NK-92 (cell line): ENCODE results near the gene CENPX.

Experiments used
- DNase-seq: peaks from one replicate; lab custom pipeline; 2025; ENCODE audit not compliant: unreplicated experiment; lab: John Stamatoyannopoulos, UW

Gene CENPX

DNA sequence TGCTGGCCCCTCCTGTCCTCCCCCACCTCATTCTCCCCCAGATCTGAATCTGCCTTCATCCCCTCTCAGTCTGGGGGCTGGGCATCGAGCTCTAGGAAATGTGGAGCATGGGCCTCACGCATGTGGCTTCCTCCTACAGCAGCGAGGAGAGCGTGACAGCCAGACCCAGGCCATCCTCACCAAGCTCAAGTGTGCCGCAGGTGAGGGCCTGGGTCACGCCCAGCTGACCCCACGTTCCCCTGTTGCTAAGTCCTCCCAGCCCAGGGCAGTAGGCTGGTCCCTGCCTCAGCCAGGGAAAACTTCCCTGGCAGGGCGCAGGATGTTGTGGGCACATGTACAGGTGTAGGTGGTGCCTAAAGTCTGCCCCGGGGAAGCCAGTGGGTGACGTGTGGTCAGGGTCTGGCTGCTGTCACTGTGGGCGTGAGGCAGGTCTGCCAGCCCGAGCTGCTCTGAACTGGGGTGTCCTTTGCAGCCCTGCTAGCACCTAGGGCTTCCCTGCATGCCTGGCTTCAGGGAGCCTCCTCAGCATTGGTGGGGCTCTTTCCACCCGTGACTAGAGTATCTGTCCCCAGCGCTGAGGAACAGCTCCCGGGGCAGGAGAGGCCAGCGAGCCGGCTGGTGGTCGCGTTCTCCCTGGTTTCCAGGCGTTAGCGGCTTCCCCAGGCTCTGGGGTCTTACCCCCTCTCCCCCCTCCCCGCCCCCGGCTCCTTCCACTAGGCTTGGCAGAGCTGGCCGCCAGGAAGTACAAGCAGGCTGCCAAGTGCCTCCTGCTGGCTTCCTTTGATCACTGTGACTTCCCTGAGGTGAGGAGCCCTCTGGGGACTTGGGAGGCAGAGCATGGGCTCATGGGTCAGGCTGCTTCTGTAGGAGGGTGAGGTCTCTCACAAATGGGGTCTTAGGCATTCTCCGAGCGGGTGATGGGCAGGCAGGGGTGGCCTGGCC, 32.6 kb upstream of the CENPX start:
- no peak for DNase-seq

DNA sequence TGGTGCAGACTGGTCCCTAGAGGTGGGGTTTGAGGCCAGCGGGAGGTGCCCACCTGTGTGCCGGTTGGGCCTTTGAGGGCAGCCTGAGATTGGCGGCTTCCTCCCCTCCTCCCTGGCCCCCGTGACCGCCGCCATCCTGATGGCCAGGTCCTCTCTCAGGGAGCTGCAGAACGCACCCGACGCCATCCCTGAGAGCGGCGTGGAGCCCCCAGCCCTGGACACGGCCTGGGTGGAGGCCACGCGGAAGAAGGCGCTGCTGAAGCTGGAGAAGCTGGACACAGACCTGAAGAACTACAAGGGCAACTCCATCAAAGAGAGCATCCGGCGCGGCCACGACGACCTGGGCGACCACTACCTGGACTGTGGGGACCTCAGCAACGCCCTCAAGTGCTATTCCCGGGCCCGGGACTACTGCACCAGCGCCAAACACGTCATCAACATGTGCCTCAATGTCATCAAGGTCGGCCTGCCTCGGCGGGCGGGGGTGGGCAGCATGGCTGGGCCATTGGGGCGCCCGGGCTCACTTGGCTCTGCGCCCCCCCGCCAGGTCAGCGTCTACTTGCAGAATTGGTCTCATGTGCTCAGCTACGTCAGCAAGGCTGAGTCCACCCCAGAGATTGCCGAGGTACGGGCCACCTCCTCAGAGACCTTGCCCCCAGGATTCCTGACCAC, 31.8 kb upstream of the CENPX start:
- no peak for DNase-seq

DNA sequence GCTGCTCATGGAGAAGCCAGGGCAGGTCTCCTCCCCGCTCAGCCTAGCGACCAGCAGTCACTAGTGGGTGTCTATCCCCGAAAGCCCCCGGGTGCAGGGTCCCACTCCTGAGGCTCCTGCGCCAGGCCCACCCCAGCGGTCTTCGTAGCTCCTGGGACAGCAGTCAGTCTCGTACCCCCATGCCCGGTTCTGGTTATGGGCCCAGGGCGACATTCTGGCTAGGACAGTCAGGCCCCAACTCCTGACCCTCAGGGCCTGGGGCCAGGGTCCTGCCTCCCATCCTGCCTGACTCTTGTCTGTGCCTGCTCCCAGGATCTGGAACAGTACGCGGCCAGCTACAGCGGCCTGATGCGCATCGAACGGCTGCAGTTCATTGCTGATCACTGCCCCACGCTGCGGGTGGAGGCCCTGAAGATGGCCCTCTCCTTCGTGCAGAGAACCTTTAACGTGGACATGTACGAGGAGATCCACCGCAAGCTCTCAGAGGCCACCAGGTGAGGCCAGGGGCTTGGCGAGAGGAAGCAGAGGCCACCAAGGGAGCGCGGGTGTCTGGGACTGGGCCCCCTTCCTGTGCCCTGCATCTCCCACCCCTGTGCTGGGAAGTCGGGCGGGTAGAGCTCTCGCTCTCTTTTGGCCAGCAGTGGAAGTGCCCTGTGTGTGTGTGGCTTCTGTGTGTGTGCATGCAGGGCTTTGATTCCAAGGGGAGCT, 31.0 kb upstream of the CENPX start:
- no peak for DNase-seq

DNA sequence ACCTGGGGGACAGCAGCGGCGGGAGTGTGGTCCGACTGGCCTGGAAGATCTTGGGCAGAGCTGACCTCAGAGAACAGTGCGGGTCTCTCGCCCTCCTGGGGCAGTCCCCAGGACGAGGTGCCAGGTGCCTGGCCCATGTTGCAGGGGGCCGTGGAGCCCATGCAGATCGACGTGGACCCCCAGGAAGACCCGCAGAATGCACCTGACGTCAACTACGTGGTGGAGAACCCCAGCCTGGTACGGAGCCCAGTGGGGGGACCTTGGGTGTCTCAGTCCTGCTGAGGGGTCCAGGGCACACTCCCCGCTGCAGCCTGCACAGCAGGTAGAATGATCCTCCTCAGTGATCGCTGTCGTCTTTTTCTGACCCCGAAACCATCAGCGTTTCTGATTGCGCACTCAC, 30.5 kb upstream of the CENPX start:
- DNase-seq: no peak

DNA sequence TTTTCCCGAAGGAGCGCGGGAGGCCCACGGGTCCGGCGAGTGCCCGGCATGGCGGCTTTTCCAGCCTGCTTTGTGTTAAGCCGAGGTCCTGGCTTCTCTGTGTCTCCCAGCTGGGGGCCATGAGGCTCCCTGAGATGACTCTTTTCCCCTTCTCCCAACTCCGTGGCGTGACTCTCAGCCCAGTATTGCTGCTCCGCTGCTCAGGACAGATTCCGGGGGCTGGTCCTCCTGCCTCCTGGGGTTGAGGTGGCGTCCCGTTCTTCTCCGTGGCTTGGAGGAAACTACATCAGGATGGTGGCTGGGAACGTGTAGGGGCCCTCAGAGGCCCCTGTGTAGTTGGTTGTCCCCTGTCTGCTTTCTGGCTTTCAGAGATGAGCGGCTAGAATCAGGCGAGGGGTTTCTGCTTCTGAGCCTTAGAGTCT, 30.0 kb upstream of the CENPX start:
- no peak for DNase-seq

DNA sequence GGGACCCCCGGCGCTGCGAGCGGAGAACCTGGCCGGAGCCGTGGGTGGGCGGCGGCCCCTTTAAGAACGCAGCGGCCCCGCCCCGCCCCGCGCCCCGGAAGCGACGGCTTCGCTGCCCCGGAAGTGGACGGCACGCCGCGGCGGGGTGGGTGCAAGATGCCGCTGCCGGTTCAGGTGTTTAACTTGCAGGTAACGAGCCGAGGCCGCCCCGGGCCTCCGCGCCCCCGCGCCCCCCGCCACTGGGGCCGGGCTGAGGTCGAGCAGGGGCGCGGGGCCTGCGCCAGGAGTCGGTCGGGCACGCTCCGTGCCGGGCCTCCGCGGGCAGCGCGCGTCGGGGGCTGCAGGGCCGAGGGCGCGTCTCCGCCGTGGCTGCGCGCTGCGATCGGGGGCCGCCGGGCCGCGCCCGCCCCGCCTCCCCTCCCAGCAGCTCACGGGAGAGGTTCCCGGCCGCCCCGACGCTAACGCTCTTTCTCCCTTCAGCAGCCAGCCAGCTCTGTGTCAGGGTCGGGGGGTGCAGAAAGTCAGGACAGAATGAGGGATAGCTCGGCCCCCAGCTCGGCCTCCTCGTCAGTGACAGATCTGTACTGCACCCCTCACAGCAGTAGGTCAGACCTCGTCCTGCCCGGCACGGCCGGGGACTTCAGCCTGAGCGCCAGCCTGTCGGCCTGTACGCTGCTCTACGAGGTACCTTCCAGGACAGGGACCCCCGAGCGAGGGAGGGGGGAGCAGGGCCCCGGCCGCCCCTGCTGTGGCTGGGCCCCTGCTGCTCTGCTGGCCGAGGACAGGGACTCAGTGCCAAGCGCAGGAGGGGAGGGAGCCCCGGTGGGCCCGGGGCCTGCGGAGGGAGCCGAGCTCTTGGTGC, 29.3 kb upstream of the CENPX start, which contains the start of the genes GPS1 and RFNG:
Gene GPS1, plus strand, starts transcription at position 123 of the 862 bp plus-strand sequence. Its CDS starts 34 bp downstream, at position 157.
Gene RFNG, minus strand, starts transcription at position 36 of the 862 bp plus-strand sequence. CDS start 45 bp downstream, outside the sequence.
- DNase-seq: no peak

DNA sequence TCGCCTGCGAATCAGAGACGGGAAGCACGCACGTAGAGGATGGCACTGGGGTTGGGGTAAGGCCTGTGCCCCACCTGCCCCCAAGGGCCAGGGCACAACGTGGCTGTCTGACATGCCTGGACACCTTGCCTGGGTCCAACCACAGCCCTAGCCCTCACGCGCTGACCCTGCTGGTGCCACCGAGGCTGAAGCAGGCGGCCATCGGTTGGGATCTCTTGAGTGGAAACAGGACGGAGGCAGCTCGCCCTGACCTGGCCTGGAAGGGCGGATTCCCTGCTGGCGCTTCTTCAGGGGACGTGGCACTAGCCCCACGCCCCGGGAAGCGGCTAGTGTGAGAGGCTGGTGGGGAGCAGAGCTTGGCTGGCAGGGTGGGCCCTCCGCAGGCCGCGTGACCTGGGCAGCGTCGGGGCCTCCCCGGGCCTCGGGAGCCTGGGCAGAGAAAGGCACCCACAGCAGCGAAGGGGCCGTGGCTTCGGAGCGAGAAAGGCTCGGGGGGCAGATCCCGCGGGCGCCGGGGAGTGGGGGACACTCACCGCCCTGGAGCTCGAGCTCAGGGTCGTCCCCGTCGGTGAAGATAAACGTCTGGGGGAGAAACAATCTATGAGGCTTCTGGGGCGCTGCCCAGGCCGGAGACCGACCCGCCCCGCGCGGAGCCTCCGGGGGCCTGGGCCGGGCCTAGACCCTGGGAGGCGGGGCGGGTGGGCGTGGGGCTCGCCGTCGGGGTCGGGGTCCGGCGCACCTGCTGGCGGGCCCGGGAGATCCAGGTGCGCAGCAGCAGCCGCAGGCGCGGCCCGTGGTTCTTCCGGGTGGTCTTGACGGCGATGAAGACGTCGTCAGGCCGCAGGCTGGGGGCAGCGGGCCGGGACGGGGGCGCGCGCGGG, 28.3 kb upstream of the CENPX start:
- DNase-seq: no peak

DNA sequence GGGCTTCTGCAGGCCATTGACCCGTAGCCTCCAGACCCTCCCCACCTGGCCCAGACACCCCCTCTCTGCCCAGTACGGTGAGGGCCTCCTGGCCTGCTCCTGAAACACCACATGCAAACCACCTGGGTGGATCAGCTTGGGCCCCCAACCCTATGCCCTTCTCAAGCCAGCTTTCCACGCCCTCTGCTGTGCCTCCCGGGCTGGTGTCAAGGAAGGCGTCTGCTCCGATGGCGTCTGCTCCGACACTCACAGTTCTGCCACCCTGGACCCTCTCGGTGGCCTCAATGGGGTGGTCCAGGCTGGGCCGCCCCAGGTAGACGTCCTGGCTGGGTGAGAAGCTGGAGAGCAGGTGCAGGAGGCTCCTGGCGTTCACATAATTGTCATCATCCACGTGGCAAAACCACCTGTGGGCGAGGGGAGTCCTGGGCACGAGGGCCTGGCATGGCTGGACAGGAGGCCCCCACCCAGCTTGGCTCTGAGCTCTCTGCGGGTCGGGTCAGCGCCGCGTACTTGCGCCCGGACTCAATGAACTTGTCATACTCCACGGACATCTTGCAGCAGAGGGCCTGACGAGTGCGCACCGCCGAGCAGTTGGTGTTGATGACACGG, 27.6 kb upstream of the CENPX start:
- DNase-seq: no peak

DNA sequence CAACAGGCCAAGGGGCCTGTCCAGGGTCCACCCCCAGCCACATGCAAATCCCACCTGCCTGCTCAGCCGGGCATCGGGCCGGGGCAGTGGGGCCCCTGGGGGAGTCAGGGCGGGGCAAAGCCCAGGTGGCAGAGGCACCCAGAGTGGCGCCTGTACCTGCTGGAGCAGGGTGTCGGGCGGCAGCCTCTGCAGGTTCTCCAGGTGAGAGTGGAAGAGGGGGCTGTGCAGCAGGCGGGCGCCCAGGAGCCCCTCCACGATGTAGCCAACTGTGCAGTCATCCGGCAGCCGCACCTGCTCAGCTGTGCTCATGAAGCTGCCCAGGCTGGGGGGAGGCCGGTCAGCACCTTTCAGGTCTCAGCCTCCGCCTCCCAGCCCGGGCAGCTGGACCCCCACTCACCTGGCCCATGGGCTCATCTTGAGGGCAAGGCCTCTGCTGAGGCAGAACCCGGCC, 26.9 kb upstream of the CENPX start:
- DNase-seq: no peak

DNA sequence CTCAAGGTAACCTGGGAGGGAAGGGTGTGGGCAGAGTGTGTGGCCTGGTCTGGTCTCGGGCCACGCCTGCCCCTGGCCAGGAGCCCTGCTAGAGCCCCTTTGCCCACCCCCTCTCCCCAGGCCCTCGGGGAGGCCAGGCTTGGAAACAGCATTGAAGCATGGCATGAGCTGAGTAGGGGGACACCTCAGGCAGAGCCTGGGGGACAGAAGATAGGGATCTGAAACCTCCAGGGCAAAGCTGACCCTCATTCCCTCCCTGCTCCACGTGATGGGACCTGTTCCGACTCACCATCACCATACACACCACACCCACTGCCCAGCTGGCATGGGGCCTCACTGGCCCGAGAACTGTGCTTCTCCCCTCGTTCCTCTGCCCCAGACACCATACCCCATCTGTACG, 26.4 kb upstream of the CENPX start:
- no peak for DNase-seq

DNA sequence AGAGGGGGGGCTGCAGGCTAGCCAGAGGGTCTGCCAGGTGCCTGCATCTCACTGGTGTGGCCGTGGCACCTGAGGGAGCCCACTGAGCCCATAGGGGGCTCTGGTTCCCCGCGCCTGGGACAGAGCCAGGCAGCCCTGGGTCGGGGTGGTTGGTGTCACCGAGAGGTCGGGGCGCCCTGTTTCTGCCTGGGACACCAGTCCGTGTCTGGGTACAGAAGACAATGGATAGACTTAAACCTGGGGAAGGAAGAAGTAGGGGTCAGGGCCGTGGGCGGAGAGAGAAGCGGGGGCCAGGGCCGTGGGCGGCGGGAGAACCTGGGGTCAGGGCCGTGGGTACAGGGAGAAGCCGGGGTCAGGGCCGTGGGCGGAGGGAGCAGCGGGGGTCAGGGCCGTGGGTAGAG, 25.9 kb upstream of the CENPX start:
- DNase-seq: no peak

DNA sequence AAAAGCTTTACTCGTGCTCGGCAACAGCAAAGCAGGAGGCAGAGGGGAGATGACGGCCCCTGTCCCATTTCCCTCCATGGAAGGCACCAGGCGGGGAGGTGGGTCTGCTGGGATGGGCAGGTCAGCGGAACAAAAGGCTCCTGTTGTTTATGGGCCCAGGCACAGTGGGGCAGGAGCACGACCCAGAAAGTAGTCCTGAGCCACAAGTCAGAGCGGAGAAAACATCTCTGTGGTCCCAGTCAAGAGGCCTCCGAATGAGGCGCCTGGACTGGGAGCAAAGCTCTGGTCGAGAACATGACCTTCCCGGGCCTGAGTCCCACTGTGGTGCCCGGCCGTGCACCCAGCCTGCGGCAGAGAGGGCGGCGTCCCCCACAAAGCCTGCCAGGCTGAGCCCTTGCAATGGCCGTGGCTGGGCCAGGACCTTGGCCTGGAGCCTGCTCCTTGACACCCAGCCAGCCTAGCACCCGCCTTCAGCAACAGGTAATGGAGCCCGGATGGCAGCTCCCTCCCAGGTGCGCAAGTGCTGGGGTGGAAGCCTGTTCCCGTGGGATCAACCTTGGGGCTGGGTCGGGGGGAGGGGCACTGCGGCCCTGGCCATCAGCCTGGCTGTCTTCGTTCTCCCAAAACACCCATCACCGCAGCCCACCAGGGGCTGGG, 25.4 kb upstream of the CENPX start:
- DNase-seq: no peak

DNA sequence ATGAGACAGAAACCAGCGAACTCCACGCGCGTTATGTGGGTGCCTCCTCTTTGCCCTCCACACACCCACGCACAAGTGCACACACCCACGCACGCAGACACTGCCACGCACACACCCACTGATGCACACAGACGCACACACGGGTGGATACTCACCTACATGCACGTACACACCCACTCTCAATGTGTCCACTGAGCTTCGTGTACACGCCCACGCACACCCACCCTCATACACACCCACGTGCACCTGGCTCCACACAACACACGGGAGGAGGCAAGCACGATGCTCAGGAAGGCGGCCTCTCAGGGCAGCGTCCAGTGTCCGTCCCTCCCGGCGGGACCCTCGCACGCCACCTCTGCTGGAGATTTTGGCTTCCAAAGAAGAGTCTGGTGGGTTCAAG, 24.7 kb upstream of the CENPX start:
- DNase-seq: no peak

DNA sequence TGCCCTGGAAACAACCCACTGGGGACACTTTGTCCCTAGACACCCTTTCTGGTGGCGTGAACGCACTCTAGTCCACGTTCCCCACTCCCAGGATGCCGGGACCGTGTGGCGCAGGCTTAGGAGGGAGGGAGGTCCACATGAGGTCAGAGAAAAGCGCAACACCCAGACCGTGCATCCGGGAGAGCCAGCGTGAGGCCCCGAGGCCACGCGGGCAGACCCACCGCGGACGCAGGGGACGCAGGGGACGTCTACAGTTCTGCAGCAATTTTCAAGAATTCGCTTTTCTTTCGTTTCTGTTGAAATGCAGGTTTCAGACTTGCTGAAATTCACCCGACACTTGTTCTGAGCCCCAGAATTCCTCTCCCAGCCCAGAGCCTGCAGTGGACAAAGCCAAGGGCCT, 24.2 kb upstream of the CENPX start:
- no peak for DNase-seq

DNA sequence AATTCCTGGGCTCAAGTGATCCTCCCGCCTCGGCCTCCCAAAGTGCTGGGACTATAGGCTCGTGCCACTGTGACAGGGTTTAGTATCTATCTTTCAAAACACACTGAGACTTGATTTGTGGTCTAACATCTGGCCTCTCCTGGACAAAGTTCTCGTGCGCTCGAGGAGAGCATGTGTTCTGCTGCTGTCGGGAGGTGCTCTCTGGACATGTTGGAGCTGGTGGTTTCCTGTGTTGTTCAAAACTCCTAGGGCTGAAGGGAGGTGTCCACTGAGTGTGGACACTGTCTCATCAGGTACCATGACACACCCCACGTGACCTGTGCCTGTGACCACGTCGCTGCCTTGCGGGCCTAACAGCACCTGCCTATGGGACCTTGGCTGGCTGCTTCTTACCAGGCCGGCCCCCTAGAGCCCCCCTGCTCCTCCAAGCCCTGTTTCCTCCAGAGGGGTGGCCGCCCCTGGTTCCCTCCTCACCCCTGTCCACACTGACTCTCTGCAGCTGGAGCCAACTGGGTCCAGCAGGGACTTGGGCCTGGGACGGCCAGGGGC, 23.3 kb upstream of the CENPX start:
- no peak for DNase-seq

DNA sequence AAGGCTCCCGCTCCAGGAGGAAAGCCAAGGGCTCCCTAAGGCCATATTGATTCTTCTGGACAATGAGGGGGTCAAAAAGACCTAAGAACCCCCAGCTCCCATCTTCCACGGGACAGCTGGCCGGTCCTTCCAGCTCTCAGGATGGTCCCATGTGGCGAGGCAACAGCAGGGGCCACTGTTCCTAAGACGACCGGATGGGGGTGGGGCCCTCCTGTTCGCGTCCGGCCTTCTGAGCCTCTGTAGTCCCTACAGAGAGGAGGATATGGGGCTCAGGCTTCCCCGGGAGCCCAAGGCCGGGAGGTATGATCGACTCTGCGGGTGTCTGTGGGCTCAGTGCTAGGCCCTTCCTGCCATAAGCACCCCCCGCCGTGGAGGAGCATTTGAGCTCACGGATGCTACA, 20.8 kb upstream of the CENPX start:
- no peak for DNase-seq

DNA sequence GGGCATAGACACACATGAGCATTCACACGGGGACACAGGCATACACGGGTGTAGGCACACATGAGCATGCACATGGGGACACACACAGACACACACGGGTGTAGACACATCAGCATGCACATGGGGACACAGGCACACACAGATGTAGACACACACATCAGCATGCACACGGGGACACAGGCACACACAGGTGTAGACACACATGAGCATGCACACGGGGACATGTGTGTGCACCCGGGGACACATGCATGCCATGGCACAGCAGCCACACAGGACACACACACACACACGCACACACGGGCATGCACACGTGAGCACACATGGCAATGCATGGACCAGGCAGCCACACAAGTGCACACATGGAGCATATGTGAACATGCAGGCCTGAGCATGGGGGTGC, 20.0 kb upstream of the CENPX start:
- no peak for DNase-seq

DNA sequence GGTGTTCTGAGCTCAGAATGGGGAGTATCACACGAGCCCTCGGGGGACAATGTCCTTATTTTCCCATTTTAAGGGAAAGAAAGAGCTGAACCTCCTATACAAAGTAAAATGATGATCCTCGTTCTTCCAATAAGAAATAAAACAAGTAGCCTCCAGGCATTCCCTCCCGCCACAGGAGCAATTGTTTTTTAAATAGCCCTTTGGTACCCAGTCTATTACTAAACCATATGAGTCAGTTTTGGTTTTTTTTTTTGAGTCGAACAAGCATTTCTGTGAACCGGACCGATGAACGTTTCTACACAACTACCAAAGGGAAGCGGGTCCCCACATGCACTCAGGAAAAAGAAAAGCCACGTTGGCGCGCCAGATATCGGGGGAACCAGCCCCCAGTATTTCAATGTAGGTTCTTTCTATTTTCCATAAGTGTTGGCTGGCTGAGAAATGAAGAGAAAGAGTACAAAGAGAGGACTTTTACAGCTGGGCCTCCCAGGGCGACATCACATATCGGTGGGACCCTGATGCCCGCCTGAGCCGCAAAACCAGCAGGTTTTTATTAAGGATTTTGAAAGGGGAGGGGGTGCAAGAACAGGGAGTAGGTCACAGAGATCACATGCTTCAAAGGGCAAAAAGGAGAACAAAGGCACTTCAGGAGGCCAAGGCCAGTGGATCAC, 18.6 kb upstream of the CENPX start:
- DNase-seq: no peak
